Endothelial cell of umbilical vein (primary cell): ENCODE data around the gene RER1. TPM values are rescaled to one million over a fixed set of nuclear protein-coding genes. Genes with fewer than 3 reads are reported as not detected.

ENCODE experiments used
- BruUV-seq: library from RNA; stranded (reverse); fragments of 400-500 nt; replicated peaks from 2 replicates; lab custom pipeline; 2021; lab: Mats Ljungman, UMichigan
- CTCF ChIA-PET: fragments of 300-600, 350-600 bp; sonication (Branson Sonifier 250); formaldehyde crosslinking; loops from one replicate; lab custom pipeline; 2021; ENCODE audit warnings: antibody characterized with exemption, inconsistent platforms; lab: Charles Lee
- POLR2A ChIA-PET: fragments of 300-600, 350-600 bp; sonication (Branson Sonifier 250); formaldehyde crosslinking; loops from one replicate; lab custom pipeline; 2021; ENCODE audit warnings: antibody characterized with exemption, inconsistent platforms; lab: Charles Lee
- DNase-seq: peaks from one replicate; pipeline ENCODE4 v3.0.0-alpha.2; 2011; ENCODE audit warnings: low read depth, low spot score
- FAIRE-seq: peaks from 2 replicates; lab custom pipeline; 2011; peaks lifted over from hg19 to GRCh38; lab: Jason Lieb, UNC
- H2AFZ ChIP-seq: 2 replicates; pipeline ENCODE4 v1.6.0; 2012; ENCODE audit warnings: low read depth, low read length, control low read depth, inconsistent platforms
- H3K27ac ChIP-seq: 2 replicates; pipeline ENCODE4 v1.5.1; 2011; ENCODE audit warnings: low read depth, mild to moderate bottlenecking, control low read depth, low read length, moderate library complexity; ENCODE audit not compliant: insufficient read depth
- H3K27me3 ChIP-seq, 2 experiments: 2 replicates each; pipeline versions ENCODE4 v1.6.0 to v1.6.1; 2011; ENCODE audit warnings: low read length in 2 of 2, mixed read lengths in 1 of 2; ENCODE audit not compliant: control insufficient read depth in 2 of 2, insufficient read depth in 2 of 2
- H3K36me3 ChIP-seq, 2 experiments: 2 replicates in 1 of 2; 3 replicates in 1 of 2; pipeline ENCODE4 v1.5.1; 2011; ENCODE audit warnings: low read length in 2 of 2, mild to moderate bottlenecking in 1 of 2, moderate library complexity in 1 of 2; ENCODE audit not compliant: control insufficient read depth in 2 of 2, insufficient read depth in 2 of 2; ENCODE audit errors: extremely low read depth in 1 of 2
- H3K4me1 ChIP-seq: 3 replicates; pipeline ENCODE4 v1.5.1; 2011; ENCODE audit warnings: mild to moderate bottlenecking, low read length; ENCODE audit not compliant: control insufficient read depth, insufficient read depth; ENCODE audit errors: extremely low read depth
- H3K4me2 ChIP-seq: 2 replicates; pipeline ENCODE4 v1.6.1; 2011; ENCODE audit warnings: low read length, control low read depth, mixed read lengths; ENCODE audit not compliant: insufficient read depth
- H3K4me3 ChIP-seq, 3 experiments: fragments of 200-600 bp in 1 of 3; sonication (generic), shearing (Covaris generic) in 1 of 3; replicated peaks in 1 of 3; 2 replicates each; pipeline ENCODE4 v1.5.1; 2011 to 2016; ENCODE audit warnings: control low read depth in 3 of 3, low read length in 3 of 3, mild to moderate bottlenecking in 2 of 3, inconsistent platforms in 1 of 3, low read depth in 1 of 3, moderate library complexity in 1 of 3; ENCODE audit not compliant: insufficient read depth in 1 of 3
- H3K79me2 ChIP-seq: 2 replicates; pipeline ENCODE4 v1.6.0; 2012; ENCODE audit warnings: low read length, inconsistent platforms; ENCODE audit not compliant: control insufficient read depth, insufficient read depth
- H3K9ac ChIP-seq: replicated peaks from 2 replicates; pipeline ENCODE3; 2011; ENCODE audit warnings: low read length, control low read depth; ENCODE audit not compliant: insufficient read depth; ENCODE audit errors: extremely low read depth
- H3K9me1 ChIP-seq: replicated peaks from 3 replicates; pipeline ENCODE4 v1.6.0; 2011; ENCODE audit warnings: mild to moderate bottlenecking, low read length; ENCODE audit not compliant: control insufficient read depth, insufficient read depth; ENCODE audit errors: extremely low read depth
- H3K9me3 ChIP-seq: replicated peaks from 2 replicates; pipeline ENCODE4 v1.5.1; 2012; ENCODE audit warnings: low read length, inconsistent platforms; ENCODE audit not compliant: control insufficient read depth, insufficient read depth
- H4K20me1 ChIP-seq: replicated peaks from 2 replicates; pipeline ENCODE3; 2011; ENCODE audit warnings: mild to moderate bottlenecking, low read length; ENCODE audit not compliant: control insufficient read depth, insufficient read depth; ENCODE audit errors: extremely low read depth
- EZH2 ChIP-seq: IDR thresholded peaks from 2 replicates; pipeline ENCODE4 v1.6.1; 2012; ENCODE audit warnings: borderline replicate concordance, low read depth, mild to moderate bottlenecking, moderate library complexity, low read length, inconsistent platforms; ENCODE audit not compliant: severe bottlenecking
- FOS ChIP-seq: IDR thresholded peaks from 2 replicates; pipeline ENCODE4 v1.6.1; 2011; ENCODE audit warnings: mild to moderate bottlenecking, low read length, moderate library complexity, borderline replicate concordance; ENCODE audit not compliant: insufficient read depth
- GATA2 ChIP-seq: IDR thresholded peaks from 2 replicates; pipeline ENCODE4 v1.7.0; 2011; ENCODE audit warnings: low read depth, mild to moderate bottlenecking, moderate library complexity, mixed read lengths, low read length; ENCODE audit not compliant: insufficient read length, insufficient read depth
- JUN ChIP-seq: IDR thresholded peaks from 2 replicates; pipeline ENCODE4 v1.6.1; 2011; ENCODE audit warnings: borderline replicate concordance, low read depth; ENCODE audit not compliant: insufficient read length, insufficient read depth
- MYC ChIP-seq: IDR thresholded peaks from one replicate; pipeline ENCODE4 v1.6.1; 2011; ENCODE audit warnings: mild to moderate bottlenecking, low read depth, low read length
- POLR2A ChIP-seq: IDR thresholded peaks from 2 replicates; pipeline ENCODE4 v1.6.1; 2012; ENCODE audit warnings: low read depth, mild to moderate bottlenecking, control low read depth, low read length
- POLR2AphosphoS5 ChIP-seq: IDR thresholded peaks from 2 replicates; pipeline ENCODE4 v1.6.1; 2012; ENCODE audit warnings: low read depth, mild to moderate bottlenecking, control low read depth, low read length, moderate library complexity; ENCODE audit not compliant: insufficient read depth
- dilution Hi-C: fragments of 300-500 bp; cut with MboI; formaldehyde crosslinking; loops from one replicate; pipeline ENCODE4 v1.15.0; 2019; ENCODE audit warnings: low sequenced_read_pairs; ENCODE audit not compliant: extremely low pct_ligation_motif_present
- intact Hi-C: fragments of 100-400 bp; cut with micrococcal nuclease; formaldehyde crosslinking; loops from one replicate; pipeline ENCODE4 v1.10.0; 2022
- polyA plus RNA-seq, 4 experiments: library from polyadenylated mRNA; depleted of rRNA in 3 of 4; stranded (reverse) in 3 of 4; unstranded in 1 of 4; fragments of >200 nt; gene quantifications; 2 replicates each; pipeline versions ENCODE4 v1.2.1 to v1.2.3, GENCODE V29; 2011 to 2012; ENCODE audit warnings: missing spikeins in 1 of 4
- total RNA-seq: library from RNA; stranded (reverse); gene quantifications from 2 replicates; pipeline ENCODE4 v1.2.3, GENCODE V29; 2021
- TF ChIP-seq, protein P1 (sequence below): IDR thresholded peaks from 2 replicates; pipeline ENCODE4 v1.6.1; 2011; ENCODE audit not compliant: insufficient read depth, insufficient read length
- TF ChIP-seq, protein P2 (sequence below), 2 donors: IDR thresholded peaks; 1 replicate in 1 of 2; 2 replicates in 1 of 2; pipeline ENCODE4 v1.5.1; 2011; ENCODE audit warnings: low read length in 2 of 2, mild to moderate bottlenecking in 2 of 2, moderate library complexity in 2 of 2, control low read depth in 1 of 2, inconsistent platforms in 1 of 2, low read depth in 1 of 2; ENCODE audit not compliant: insufficient read depth in 1 of 2; ENCODE audit errors: extremely low read depth in 1 of 2

Gene RER1
- total and polyA plus RNA-seq, 2 donors (not counting 3 experiments of a cell fraction or from before 2014, with no cell fraction given), result 179 to 292 TPM

DNA sequence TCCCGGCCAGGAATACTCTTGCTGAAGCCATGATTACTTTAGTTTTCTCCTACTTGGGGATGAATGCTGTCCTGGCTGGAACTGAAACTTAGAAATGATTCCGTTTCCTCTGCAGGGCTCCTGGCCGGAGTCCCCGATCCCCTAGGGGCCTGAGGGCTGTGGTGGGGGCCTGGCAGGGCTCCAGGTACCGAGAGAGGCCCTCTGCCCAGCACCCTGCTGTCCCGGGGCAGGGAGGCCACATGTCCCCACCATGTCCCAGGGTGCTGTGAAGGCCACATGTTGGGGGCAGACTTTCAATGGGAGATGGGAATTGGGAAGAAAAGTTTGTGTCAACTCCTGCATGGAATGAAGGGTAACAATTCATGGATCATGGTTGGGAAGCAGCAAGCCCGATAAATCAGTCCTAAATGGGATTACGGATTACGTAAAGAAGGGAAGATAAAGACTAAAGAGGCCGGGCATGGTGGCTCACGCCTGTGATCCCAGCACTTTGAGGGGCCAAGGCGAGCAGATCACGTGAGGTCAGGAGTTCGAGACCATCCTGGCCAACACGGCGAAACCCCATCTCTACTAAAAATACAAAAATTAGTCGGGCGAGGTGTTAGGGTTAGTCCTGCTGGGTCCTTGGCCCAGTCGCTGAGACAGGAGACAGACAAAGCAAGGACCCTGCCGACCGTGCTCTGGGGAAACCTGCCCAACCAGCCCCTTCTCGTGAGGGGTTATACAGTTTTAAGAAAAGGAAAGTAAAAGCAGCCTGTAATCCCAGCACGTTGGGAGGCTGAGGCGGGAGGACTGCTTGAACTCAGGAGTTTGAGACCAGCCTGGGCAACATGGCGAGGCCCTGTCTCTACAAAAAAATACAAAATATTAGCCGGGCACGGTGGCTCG lies 37.8 kb upstream of the RER1 start:
- DNase-seq (no peak), FAIRE-seq (no peak)
- H3K36me3 ChIP-seq, result no peaks in the 10 kb centered on the region
- H3K4me1 ChIP-seq, result no peaks in the 10 kb centered on the region
- no peaks in the 10 kb centered on the region for H3K27me3 ChIP-seq
- POLR2A ChIA-PET, result no interaction called here
- dilution Hi-C loops, result no loop called here
- H3K27ac ChIP-seq, result no peak overlapping the region
- no peak for TF ChIP-seq JUN
- TF ChIP-seq, protein P1, sequence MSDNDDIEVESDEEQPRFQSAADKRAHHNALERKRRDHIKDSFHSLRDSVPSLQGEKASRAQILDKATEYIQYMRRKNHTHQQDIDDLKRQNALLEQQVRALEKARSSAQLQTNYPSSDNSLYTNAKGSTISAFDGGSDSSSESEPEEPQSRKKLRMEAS, result no peak
- TF ChIP-seq GATA2, result no peak
- TF ChIP-seq, protein P2, sequence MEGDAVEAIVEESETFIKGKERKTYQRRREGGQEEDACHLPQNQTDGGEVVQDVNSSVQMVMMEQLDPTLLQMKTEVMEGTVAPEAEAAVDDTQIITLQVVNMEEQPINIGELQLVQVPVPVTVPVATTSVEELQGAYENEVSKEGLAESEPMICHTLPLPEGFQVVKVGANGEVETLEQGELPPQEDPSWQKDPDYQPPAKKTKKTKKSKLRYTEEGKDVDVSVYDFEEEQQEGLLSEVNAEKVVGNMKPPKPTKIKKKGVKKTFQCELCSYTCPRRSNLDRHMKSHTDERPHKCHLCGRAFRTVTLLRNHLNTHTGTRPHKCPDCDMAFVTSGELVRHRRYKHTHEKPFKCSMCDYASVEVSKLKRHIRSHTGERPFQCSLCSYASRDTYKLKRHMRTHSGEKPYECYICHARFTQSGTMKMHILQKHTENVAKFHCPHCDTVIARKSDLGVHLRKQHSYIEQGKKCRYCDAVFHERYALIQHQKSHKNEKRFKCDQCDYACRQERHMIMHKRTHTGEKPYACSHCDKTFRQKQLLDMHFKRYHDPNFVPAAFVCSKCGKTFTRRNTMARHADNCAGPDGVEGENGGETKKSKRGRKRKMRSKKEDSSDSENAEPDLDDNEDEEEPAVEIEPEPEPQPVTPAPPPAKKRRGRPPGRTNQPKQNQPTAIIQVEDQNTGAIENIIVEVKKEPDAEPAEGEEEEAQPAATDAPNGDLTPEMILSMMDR (IDR thresholded peaks at IDR 0.05; ENCODE audit: extremely low read depth in 1 of 2, insufficient read depth in 1 of 2, low read depth in 1 of 2, low read length in 2 of 2), result no peak
- TF ChIP-seq EZH2, result no peak
- no peak for TF ChIP-seq POLR2A
- no peak for TF ChIP-seq POLR2AphosphoS5
- TF ChIP-seq MYC, result no peak
- no peak for TF ChIP-seq FOS
- H2AFZ ChIP-seq, result no peak overlapping the region
- no peaks in the 10 kb centered on the region for H3K79me2 ChIP-seq
- no peak overlapping the region for H3K4me2 ChIP-seq
- no peaks in the 10 kb centered on the region for H3K9me3 ChIP-seq
- H3K9me1 ChIP-seq, result no peaks in the 10 kb centered on the region
- H4K20me1 ChIP-seq, result no peaks in the 10 kb centered on the region
- CTCF ChIA-PET, result no interaction called here
- no peak overlapping the region for H3K9ac ChIP-seq
- no peak overlapping the region for H3K4me3 ChIP-seq
- BruUV-seq, result no TSS peak
- intact Hi-C loops, result no loop called here
